ENCODE measurements around the gene MAGOH.

DNA sequence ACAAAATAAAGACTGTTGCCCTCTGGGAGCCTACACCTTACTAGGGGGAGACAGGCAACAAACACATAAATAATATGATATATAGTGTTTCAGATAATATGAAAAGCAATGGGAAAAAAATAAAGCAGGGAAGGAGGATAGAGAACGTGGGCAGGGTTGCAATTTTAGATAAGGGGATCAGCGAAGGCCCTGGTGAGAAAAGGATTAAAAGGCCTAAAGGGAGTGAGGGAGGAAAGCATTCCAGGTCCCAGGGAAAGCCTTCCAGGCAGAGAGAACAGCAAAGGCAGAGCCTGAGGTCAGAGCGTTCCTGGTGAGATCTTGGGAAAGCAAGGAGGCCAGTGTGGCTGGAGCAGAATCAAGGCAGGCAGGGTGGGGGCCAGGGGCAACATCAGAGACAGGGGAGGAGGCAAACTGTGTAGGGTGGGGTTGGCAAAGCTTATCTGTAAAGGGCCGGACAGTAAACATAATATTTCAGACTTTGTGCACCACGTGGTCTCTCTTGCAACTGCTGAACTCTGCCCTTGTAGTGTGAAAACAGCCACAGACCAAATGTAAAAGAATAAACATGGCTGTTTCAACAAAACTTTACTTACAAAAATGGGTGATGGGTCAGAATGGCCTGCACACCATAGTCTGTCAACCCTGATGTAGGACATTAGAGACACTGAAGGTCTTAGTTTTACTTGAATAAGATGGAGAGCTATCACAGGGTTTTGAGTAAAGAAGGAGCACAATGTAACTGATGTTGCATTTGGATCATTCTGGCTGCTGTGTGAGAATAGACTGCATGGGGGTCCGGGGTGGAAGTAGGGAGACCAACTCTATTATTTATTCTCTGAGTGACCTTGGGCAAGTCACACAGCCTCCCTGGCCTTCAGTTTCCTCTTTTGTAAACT, 55.0 kb downstream of the MAGOH start:
- TF ChIP-seq EP300 (IDR thresholded peaks at IDR 0.05; ENCODE audit: low read depth) (no peak), POLR2AphosphoS5 (IDR thresholded peaks at IDR 0.05) (peak in 2 of 3 donors; percentile 27 to 61), CTCF (IDR thresholded peaks at IDR 0.05) (no peak)

Measured in transverse colon (tissue), 4 donors.